Activated CD4-positive, alpha-beta T cell treated with anti-CD3 and anti-CD28 coated beads, Interleukin-2, Interleukin-4, amounts not matched to agents 100 ng/mL and 50 ng/mL, durations not matched to agents 16 hours and 8 hours (primary cell): ENCODE results near the gene RNF115.
"Not testable (repeated sequence)": the region's sequence is repeated elsewhere in the genome, so short reads cannot be mapped to it uniquely, and the experiment has no call there.

Experiments
- DNase-seq: peaks from one replicate; pipeline ENCODE4 v3.0.0-alpha.2; 2020; ENCODE audit warnings: low spot score

RNF115 gene

GRCh38 chr1:145777357-145778145, 46.3 kb downstream of the RNF115 start:
- no peak for DNase-seq

DNA sequence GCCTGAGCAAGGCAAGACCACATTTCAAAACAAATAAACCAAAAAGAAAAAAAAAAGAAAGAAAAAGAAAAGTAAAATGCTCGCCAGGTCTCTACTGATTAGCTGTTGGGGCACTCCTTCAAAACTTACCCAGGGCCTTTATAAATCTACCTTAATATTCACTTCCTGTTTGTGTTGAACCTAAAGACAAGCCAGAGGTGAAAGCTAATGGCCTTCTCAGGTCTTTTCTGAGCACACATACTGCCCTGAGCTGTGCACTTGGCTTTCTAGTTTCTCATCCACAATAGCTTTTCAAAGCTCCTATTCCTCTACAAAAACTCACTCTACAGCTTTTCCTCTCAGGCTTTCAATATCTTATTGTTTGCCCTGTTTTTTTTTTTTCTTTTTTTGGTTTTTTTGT, 50.5 kb downstream of the RNF115 start:
- DNase-seq = no peak

- no peak for DNase-seq
Measured at GRCh38 chr1:145771056-145771455, 52.8 kb downstream of the RNF115 start.

GRCh38 chr1:145768004-145768403, 55.9 kb downstream of the RNF115 start:
- not testable (repeated sequence) for DNase-seq

- DNase-seq = not testable (repeated sequence)
Measured at GRCh38 chr1:145766926-145767325, 57.0 kb downstream of the RNF115 start.

DNA sequence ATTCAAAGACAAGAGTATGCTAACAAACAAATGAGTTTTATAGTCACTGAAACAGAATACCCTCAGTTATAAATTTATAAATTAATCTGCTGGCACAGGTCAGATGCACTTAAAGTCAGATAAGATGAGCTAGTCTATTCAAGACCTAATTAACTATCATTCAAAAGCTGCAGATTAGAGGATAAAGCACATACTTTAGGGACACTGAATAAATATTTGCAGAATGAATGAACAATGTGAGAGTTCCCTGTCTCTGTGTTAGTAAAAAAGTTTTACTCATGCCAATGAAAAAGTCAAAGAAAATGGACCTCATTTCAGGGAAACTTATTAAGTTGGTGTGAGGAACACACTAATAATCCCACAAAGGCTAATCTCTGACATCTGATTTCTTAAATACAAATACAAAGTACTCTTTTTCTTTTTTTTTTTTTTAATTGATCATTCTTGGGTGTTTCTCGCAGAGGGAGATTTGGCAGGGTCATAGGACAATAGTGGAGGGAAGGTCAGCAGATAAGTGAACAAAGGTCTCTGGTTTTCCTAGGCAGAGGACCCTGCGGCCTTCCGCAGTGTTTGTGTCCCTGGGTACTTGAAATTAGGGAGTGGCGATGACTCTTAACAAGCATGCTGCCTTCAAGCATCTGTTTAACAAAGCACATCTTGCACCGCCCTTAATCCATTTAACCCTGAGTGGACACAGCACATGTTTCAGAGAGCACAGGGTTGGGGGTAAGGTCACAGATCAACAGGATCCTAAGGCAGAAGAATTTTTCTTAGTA, 58.1 kb downstream of the RNF115 start:
- not testable (repeated sequence) for DNase-seq

DNA sequence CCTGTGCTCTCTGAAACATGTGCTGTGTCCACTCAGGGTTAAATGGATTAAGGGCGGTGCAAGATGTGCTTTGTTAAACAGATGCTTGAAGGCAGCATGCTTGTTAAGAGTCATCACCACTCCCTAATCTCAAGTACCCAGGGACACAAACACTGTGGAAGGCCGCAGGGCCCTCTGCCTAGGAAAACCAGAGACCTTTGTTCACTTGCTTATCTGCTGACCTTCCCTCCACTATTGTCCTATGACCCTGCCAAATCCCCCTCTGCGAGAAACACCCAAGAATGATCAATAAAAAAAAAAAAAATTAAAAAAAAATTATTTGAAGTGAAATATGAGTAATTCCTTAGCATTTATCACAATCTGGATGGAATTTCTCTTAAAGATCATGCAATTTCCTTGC, 58.8 kb downstream of the RNF115 start:
- DNase-seq = not testable (repeated sequence)

GRCh38 chr1:145764231-145764940, 59.5 kb downstream of the RNF115 start:
- DNase-seq = not testable (repeated sequence)

GRCh38 chr1:145762001-145762400, 61.9 kb downstream of the RNF115 start:
- not testable (repeated sequence) for DNase-seq

GRCh38 chr1:145761498-145761897, 62.4 kb downstream of the RNF115 start:
- not testable (repeated sequence) for DNase-seq

GRCh38 chr1:145760395-145760949, 63.4 kb downstream of the RNF115 start:
- DNase-seq = not testable (repeated sequence)

DNA sequence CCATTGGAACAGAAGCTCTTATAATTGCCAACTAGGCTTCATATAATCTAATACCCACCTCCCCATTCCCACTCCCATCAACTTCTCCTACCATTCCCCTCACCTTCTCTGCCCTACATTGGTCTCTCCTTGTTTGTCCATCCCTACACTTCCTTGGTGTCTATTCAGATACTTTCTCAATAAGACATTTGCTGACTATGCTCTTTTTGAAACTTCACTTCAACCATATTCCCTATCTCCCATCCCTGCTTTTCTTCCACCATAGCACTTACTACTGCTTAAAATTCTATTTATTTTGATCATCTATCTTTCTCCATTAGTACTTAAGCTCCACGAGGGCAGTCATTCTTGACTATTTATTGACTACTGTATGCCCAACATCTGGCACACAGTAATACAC, 64.2 kb downstream of the RNF115 start:
- DNase-seq = no peak

DNA sequence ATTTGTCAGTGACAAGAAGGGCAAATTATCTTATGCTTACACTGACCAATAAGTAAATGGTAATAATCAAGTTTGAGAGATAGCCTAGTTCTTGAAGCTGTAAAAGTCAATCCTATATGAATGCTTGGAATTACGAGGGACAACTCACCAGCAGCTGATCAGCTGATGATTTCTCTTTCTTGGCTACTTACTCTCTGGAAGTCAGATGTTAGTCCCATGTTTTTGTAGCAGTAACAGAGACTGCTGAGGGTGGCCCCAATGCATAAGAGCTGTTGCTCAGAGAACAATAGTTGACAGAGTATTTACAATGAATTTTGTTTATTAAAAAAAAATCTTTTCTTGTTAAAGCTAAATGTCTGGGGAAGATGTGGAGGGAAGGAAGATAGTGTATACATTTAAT, 65.3 kb downstream of the RNF115 start:
- DNase-seq = no peak

- DNase-seq = no peak
Measured at GRCh38 chr1:145758116-145758515, 65.8 kb downstream of the RNF115 start.

GRCh38 chr1:145757420-145757819, 66.5 kb downstream of the RNF115 start:
- DNase-seq = no peak

- DNase-seq = no peak
Measured at GRCh38 chr1:145751491-145752037, 72.3 kb downstream of the RNF115 start.

GRCh38 chr1:145750426-145750825, 73.5 kb downstream of the RNF115 start:
- no peak for DNase-seq

- DNase-seq = no peak
Measured at GRCh38 chr1:145747398-145748247, 76.3 kb downstream of the RNF115 start.

GRCh38 chr1:145740269-145740668, 83.6 kb downstream of the RNF115 start:
- DNase-seq = no peak

GRCh38 chr1:145736191-145736590, 87.7 kb downstream of the RNF115 start:
- DNase-seq = no peak

- no peak for DNase-seq
Measured at GRCh38 chr1:145730900-145731299, 93.0 kb downstream of the RNF115 start.
